ENCODE measurements around the gene CCL7.

CCL7 gene

DNA sequence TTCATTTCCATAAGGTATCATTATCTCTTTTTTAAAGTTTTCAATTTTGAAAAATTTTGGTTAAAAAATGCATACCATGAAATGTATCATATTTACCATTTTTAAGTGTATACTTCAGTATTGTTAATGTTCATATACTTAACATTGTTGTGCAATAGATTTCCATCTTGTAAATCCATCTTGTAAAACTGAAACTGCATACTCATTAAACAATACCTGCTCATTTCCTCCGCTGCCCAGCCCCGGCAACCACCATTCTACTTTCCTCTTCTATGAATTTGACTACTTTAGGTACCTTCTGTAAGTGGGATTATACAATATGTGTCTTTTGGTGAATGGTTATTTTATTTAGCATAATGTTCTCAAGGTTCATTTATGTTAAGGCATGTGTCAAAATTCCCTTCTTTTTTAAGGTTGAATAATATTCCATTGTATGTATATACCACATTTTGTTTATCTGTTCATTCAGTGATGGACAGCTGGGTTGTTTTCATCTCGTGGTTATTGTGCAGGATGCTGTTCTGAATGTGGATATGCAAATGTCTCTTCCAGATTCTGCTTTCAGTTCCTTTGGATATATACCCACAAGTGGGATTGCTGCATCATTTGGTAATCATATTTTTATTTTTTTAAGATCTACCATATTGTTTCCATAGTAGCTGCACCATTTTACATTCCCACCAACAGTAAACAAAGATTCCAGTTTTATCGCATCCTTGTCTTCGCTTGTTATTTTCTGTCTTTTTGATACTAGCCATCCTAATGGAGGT, 8.3 kb upstream of the CCL7 start:
- Mint-ChIP-seq H3K27ac (ENCODE audit: low read depth) (no peak overlapping the region), H3K9me3 (no peaks in the 10 kb centered on the region), H3K36me3 (ENCODE audit: insufficient read depth) (no peaks in the 10 kb centered on the region), H3K27me3 (peaks cover 67% of the 10 kb centered on the region), H3K4me1 (no peaks in the 10 kb centered on the region), H3K4me3 (no peak overlapping the region)
- DNase-seq (ENCODE audit: low spot score in 2 of 2) = no peak
- ATAC-seq (replicated peaks; ENCODE audit: extremely low read depth, poor library complexity, severe bottlenecking) = no peak

DNA sequence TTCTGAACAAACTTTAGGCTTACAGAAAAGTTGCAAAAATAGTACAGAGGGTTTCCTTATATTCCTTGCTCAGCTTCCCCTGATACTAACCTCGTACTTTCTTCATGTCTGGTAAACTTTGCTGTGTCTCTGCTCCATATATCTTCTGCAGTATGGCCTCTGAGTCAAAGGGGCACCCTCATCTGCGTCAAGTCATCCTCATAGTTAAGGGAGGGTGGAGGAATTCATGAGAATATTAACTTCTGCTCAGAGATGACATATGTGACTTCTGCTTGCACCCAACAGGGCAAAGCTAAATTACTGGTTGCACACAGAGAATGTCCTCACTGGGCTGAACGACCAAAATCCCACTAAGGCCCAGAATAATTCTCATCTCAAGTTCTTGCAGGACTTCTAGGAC, 4.3 kb upstream of the CCL7 start:
- no peaks in the 10 kb centered on the region for H3K36me3 Mint-ChIP-seq (ENCODE audit: insufficient read depth)
- H3K4me1 Mint-ChIP-seq = no peaks in the 10 kb centered on the region
- ATAC-seq (replicated peaks; ENCODE audit: extremely low read depth, poor library complexity, severe bottlenecking) (no peak), DNase-seq (ENCODE audit: low spot score in 2 of 2) (no peak)
- H3K9me3 Mint-ChIP-seq = no peaks in the 10 kb centered on the region
- H3K27me3 Mint-ChIP-seq = peaks cover 53% of the 10 kb centered on the region
- H3K27ac Mint-ChIP-seq (ENCODE audit: low read depth) = no peak overlapping the region
- no peak overlapping the region for H3K4me3 Mint-ChIP-seq

DNA sequence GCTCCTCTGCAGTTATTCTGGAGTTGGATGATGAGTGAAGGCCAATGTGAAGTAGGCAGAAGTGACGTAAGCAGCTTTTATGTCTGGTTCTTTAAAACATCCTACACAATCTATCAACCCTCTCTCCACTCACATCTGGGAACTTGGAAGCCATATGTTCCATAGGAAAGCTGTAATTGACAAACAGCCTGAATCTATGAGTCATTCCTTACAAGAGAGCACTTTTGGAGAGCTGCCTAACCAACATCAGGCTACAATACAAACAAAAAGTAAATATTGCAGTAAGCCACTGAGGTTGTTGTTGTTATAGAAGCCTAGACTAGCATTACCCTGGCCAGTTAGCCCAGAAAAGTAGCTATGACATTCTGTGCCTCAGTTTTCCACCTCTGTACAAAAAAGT, 5.9 kb downstream of the CCL7 start:
- Mint-ChIP-seq H3K27me3 (peaks cover 82% of the 10 kb centered on the region), H3K36me3 (ENCODE audit: insufficient read depth) (no peaks in the 10 kb centered on the region), H3K4me1 (no peaks in the 10 kb centered on the region), H3K9me3 (no peaks in the 10 kb centered on the region), H3K4me3 (no peak overlapping the region), H3K27ac (ENCODE audit: low read depth) (no peak overlapping the region)
- no peak for ATAC-seq (replicated peaks; ENCODE audit: extremely low read depth, poor library complexity, severe bottlenecking)
- DNase-seq (ENCODE audit: low spot score in 2 of 2) = no peak

DNA sequence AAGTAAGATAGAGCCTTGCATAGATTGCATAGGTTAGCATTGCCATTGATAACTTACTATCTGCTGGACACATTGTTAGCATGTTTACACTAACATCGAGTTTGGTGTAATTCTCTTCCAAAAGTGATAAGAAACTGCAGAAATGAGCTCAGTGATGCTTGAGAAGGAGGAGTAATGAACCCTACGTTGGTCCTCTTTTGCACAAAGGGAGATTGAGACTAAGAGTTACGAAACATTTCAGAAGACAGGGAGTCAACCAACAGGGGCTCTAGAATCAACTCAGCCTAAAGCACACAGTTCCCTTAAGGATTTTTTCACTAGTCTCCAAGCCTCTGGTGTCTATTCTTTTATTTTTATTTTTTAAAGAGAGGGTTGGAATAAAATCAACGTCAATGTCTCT, 6.8 kb downstream of the CCL7 start:
- ATAC-seq (replicated peaks; ENCODE audit: extremely low read depth, poor library complexity, severe bottlenecking) = no peak
- peaks cover 82% of the 10 kb centered on the region for H3K27me3 Mint-ChIP-seq
- no peaks in the 10 kb centered on the region for H3K36me3 Mint-ChIP-seq (ENCODE audit: insufficient read depth)
- no peak overlapping the region for H3K4me3 Mint-ChIP-seq
- H3K4me1 Mint-ChIP-seq = no peaks in the 10 kb centered on the region
- H3K27ac Mint-ChIP-seq (ENCODE audit: low read depth) = no peak overlapping the region
- no peak for DNase-seq (ENCODE audit: low spot score in 2 of 2)
- no peaks in the 10 kb centered on the region for H3K9me3 Mint-ChIP-seq

DNA sequence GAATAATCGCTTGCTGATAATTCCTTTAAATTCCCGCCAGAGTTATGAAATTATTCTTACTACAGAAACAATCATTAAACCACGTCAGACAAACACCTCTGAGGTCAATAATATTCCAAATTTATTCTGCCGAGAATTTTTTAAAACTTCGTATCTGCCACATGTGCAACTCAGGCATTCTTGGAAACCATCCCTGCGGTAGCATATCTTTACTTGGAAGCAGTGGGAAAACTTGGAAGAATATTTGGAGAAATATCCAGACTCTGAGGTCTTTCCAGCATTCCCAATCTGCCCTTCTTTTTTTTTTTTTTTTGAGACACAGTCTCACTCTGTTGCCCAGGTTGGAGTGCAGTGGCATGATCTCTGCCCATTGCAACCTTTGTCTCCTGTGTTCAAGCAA, 13.6 kb downstream of the CCL7 start:
- Mint-ChIP-seq H3K4me1 (no peaks in the 10 kb centered on the region), H3K27ac (ENCODE audit: low read depth) (no peak overlapping the region), H3K36me3 (ENCODE audit: insufficient read depth) (no peaks in the 10 kb centered on the region), H3K4me3 (no peak overlapping the region), H3K27me3 (peaks cover 74% of the 10 kb centered on the region), H3K9me3 (no peaks in the 10 kb centered on the region)
- DNase-seq (ENCODE audit: low spot score in 2 of 2) = no peak
- no peak for ATAC-seq (replicated peaks; ENCODE audit: extremely low read depth, poor library complexity, severe bottlenecking)

DNA sequence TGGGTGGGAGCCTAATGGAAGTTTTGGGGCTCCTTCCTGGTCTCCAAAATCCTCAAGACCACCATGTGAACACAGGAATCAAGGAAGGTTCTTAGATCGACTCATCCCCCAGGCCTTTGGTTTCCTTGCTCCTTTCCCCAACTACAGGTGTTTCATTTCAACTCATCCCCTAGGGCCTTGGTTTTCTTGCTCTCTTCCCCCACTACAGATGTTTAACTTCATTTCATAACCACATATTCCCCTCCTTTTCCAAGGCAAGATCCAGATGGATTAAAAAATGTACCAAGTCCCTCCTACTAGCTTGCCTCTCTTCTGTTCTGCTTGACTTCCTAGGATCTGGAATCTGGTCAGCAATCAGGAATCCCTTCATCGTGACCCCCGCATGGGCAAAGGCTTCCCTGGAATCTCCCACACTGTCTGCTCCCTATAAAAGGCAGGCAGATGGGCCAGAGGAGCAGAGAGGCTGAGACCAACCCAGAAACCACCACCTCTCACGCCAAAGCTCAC, 15.3 kb downstream of the CCL7 start, which contains the start of gene CCL11:
Gene CCL11 (plus strand): TSS at position 457 of the 507 bp plus-strand sequence. CDS start 67 bp downstream, outside the sequence.
- H3K27me3 Mint-ChIP-seq = peaks cover 66% of the 10 kb centered on the region
- no peak for ATAC-seq (replicated peaks; ENCODE audit: extremely low read depth, poor library complexity, severe bottlenecking)
- no peaks in the 10 kb centered on the region for H3K36me3 Mint-ChIP-seq (ENCODE audit: insufficient read depth)
- no peaks in the 10 kb centered on the region for H3K9me3 Mint-ChIP-seq
- no peak for DNase-seq (ENCODE audit: low spot score in 2 of 2)
- H3K27ac Mint-ChIP-seq (ENCODE audit: low read depth) = no peak within 1 kb of the TSS
- H3K4me1 Mint-ChIP-seq = no peaks in the 10 kb centered on the region
- H3K4me3 Mint-ChIP-seq = no peak within 1 kb of the TSS

DNA sequence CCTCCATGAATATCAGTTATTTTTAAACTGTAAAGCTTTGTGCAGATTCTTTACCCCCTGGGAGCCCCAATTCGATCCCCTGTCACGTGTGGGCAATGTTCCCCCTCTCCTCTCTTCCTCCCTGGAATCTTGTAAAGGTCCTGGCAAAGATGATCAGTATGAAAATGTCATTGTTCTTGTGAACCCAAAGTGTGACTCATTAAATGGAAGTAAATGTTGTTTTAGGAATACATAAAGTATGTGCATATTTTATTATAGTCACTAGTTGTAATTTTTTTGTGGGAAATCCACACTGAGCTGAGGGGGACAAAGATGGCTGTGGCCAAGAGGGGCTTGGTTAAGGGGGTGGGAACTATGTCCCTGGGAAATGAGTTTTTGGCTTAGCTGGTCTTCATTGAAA, 17.9 kb downstream of the CCL7 start:
- Mint-ChIP-seq H3K36me3 (ENCODE audit: insufficient read depth) (no peaks in the 10 kb centered on the region), H3K9me3 (no peaks in the 10 kb centered on the region), H3K27me3 (peaks cover 57% of the 10 kb centered on the region), H3K4me3 (no peak overlapping the region), H3K27ac (ENCODE audit: low read depth) (no peak overlapping the region), H3K4me1 (no peaks in the 10 kb centered on the region)
- DNase-seq (ENCODE audit: low spot score in 2 of 2) = no peak
- no peak for ATAC-seq (replicated peaks; ENCODE audit: extremely low read depth, poor library complexity, severe bottlenecking)

DNA sequence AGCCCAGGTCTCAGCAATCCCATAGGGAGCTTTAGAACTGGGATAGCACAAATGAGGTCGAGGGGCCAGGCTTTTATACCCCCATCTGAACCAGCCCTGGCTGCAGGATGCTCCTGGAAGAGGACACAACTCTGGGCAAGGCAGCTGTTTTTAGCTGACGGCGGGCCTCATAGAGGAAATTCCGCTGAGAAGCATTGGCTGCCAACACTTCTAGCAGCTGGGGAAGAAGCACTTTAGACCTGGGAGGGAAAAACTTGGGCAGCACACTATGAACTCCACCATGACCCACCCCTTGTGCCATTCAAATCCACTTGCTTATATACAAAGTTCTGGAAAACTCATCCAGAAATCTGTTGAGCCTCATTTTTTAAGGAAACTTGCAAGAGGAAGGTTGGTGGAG, 20.6 kb downstream of the CCL7 start:
- ATAC-seq (replicated peaks; ENCODE audit: extremely low read depth, poor library complexity, severe bottlenecking) = no peak
- Mint-ChIP-seq H3K4me1 (no peaks in the 10 kb centered on the region), H3K9me3 (no peaks in the 10 kb centered on the region), H3K27ac (ENCODE audit: low read depth) (no peak overlapping the region), H3K36me3 (ENCODE audit: insufficient read depth) (no peaks in the 10 kb centered on the region), H3K4me3 (no peak overlapping the region), H3K27me3 (peaks cover 50% of the 10 kb centered on the region)
- DNase-seq (ENCODE audit: low spot score in 2 of 2) = no peak

DNA sequence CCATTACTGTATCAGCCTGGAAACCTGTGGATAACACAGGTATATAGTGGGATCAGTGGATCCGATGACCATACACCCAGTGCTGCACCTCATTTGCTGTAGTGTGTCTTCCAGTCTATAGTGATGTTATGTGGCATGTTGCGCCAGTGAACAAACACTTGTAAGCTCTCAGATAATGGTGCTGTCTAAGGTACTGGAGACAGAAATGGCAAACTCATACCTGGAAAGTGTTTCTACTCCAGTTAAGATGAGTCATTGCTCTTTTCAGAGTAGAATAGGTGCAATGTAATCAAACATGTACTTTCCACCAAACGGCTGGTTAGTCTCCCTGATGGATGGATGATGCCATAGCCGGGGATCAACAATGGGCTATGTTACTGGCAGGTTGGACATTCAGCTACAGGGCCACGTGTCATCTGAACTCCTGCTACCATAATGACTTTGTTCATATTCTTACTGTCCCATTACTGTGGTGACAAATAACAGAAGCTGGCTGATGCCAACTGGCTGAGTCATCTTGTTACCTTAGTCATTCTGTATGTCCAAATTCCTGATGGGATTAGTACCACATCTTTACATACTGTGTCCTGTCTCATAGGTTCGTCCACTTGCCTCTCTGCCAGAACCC, 21.8 kb downstream of the CCL7 start:
- ATAC-seq (replicated peaks; ENCODE audit: extremely low read depth, poor library complexity, severe bottlenecking) (no peak), DNase-seq (ENCODE audit: low spot score in 2 of 2) (no peak)
- Mint-ChIP-seq H3K4me1 (no peaks in the 10 kb centered on the region), H3K9me3 (no peaks in the 10 kb centered on the region), H3K4me3 (no peak overlapping the region), H3K36me3 (ENCODE audit: insufficient read depth) (no peaks in the 10 kb centered on the region), H3K27ac (ENCODE audit: low read depth) (no peak overlapping the region), H3K27me3 (peaks cover 43% of the 10 kb centered on the region)

DNA sequence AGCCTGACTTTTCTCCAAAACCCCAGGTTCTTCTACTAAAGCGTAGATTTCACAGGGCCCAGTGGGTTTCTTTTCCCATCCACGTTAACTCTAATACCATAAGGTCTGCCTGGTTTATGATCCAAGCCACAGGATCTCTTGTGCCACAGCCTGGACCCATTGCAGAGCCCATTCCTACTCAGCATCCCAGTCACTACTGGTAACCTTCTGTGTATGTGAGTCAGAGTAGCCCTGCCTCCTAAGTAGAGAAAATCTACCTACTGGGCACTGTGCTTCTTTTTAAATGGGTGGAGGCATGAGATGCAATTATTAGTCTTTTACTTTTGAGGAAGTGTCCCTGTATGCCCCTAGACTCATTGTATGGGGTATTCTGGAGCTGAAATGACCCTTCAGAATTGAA, 29.0 kb downstream of the CCL7 start:
- H3K27ac Mint-ChIP-seq (ENCODE audit: low read depth) = no peak overlapping the region
- ATAC-seq (replicated peaks; ENCODE audit: extremely low read depth, poor library complexity, severe bottlenecking) (no peak), DNase-seq (ENCODE audit: low spot score in 2 of 2) (no peak)
- no peaks in the 10 kb centered on the region for H3K4me1 Mint-ChIP-seq
- peaks cover 38% of the 10 kb centered on the region for H3K27me3 Mint-ChIP-seq
- H3K4me3 Mint-ChIP-seq = no peak overlapping the region
- no peaks in the 10 kb centered on the region for H3K9me3 Mint-ChIP-seq
- no peaks in the 10 kb centered on the region for H3K36me3 Mint-ChIP-seq (ENCODE audit: insufficient read depth)

DNA sequence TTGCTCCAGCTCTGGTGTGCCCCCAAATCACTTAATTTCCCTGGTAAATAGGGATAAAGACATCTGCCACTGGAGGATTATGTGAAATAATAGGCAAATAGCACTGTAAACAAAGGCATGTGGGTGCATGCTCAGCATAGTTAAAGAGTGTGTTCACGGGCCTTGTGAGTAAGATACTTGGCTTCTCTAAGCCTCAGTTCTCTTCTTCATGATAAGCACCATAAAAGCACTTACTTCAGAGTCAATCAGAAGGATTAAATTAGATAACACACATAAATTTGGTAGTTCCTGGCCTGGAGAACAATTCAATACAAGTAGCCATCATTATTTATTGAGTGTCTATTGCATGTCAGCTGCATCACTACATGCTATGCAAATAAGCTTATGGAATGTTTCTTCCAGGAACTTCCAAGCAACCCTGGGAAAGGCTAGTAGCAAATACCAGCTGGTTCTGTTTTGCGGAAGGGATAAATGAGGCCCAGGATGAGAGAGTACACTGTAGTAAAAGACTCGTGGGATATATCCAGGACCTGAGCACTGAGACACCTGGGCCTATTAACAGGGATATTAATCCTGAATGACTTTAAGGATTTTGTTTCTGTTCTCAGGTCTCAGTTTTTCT, 30.0 kb downstream of the CCL7 start:
- no peak overlapping the region for H3K27ac Mint-ChIP-seq (ENCODE audit: low read depth)
- DNase-seq (ENCODE audit: low spot score in 2 of 2) (no peak), ATAC-seq (replicated peaks; ENCODE audit: extremely low read depth, poor library complexity, severe bottlenecking) (no peak)
- H3K4me1 Mint-ChIP-seq = no peaks in the 10 kb centered on the region
- no peaks in the 10 kb centered on the region for H3K36me3 Mint-ChIP-seq (ENCODE audit: insufficient read depth)
- H3K9me3 Mint-ChIP-seq = no peaks in the 10 kb centered on the region
- no peak overlapping the region for H3K4me3 Mint-ChIP-seq
- peaks cover 38% of the 10 kb centered on the region for H3K27me3 Mint-ChIP-seq

DNA sequence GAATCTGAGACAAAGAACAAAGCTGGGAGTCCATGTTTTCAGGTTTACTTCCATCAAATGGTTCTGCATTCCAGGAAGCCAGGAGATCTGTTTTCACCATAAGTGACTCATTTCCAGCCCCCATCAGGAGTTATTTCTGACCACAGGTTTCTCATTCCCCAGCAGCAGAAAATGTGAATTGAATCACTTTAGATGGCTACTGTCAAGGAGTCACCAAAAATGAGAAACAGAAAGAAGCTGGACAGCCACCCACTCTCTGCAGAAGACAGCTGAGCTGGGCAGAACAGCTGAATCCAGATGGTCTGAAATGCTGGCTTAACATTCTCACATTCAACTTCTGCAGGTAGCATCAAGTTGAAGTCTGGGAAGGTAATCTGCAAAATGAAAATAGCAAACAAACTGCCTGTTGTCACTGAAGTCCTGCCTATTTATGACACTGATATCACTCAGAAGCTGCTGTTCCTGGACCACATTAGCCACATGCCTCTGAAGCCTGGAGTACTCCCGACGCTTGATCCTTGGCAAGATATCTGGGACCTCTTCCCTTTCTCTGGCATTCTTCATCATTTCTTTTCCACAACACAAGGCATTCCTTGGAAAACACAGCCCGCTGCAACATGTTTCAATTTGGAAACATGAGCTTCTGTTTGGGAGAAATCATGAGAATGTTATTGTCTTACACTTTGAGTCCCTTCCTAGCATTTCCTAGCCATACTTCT, 30.8 kb downstream of the CCL7 start:
- Mint-ChIP-seq H3K4me3 (no peak overlapping the region), H3K27ac (ENCODE audit: low read depth) (no peak overlapping the region), H3K36me3 (ENCODE audit: insufficient read depth) (no peaks in the 10 kb centered on the region), H3K9me3 (no peaks in the 10 kb centered on the region), H3K27me3 (peaks cover 38% of the 10 kb centered on the region), H3K4me1 (no peaks in the 10 kb centered on the region)
- DNase-seq (ENCODE audit: low spot score in 2 of 2) (no peak), ATAC-seq (replicated peaks; ENCODE audit: extremely low read depth, poor library complexity, severe bottlenecking) (no peak)
